ENCODE data around the gene TEKTIP1.
"Not testable (repeated sequence)": the region's sequence is repeated elsewhere in the genome, so short reads cannot be mapped to it uniquely, and the experiment has no call there.

TEKTIP1 gene

GRCh38 chr19:3563709-3564524, 24.9 kb downstream of the TEKTIP1 start:
- Histone ChIP-seq H3K4me3 (ENCODE audit: low read depth in 1 of 2, low read length in 2 of 2) (no peak overlapping the region), H4K20me1 (ENCODE audit: insufficient read depth, low read length) (no peaks in the 10 kb centered on the region), H3K27ac (ENCODE audit: low read length) (no peak overlapping the region), H3K4me2 (ENCODE audit: insufficient read depth, low read length) (no peak overlapping the region), H2AFZ (ENCODE audit: low read depth, low read length) (no peak overlapping the region), H3K9me3 (ENCODE audit: insufficient read depth, low read length, severe bottlenecking) (no peaks in the 10 kb centered on the region), H3K36me3 (ENCODE audit: insufficient read depth, low read length) (no peaks in the 10 kb centered on the region), H3K79me2 (ENCODE audit: insufficient read depth, low read length) (no peaks in the 10 kb centered on the region), H3K4me1 (ENCODE audit: insufficient read depth, low read length) (no peaks in the 10 kb centered on the region), H3K27me3 (ENCODE audit: insufficient read depth, low read length, poor library complexity) (no peaks in the 10 kb centered on the region), H3K9ac (ENCODE audit: low read depth, low read length) (no peak overlapping the region)
- DNase-seq, result no peak
- no peak for TF ChIP-seq CTCF (IDR thresholded peaks at IDR 0.05; ENCODE audit: borderline replicate concordance, extremely low read depth, low read length, poor library complexity, severe bottlenecking)
- no peak for TF ChIP-seq EZH2 (IDR thresholded peaks at IDR 0.05; ENCODE audit: borderline replicate concordance, low read depth, low read length, severe bottlenecking)
- ATAC-seq (ENCODE audit: insufficient read depth, low read depth), result no peak

GRCh38 chr19:3565139-3565538, 26.2 kb downstream of the TEKTIP1 start:
- Histone ChIP-seq H3K79me2 (ENCODE audit: insufficient read depth, low read length) (no peaks in the 10 kb centered on the region), H3K4me2 (ENCODE audit: insufficient read depth, low read length) (no peak overlapping the region), H3K4me3 (ENCODE audit: low read depth in 1 of 2, low read length in 2 of 2) (no peak overlapping the region), H4K20me1 (ENCODE audit: insufficient read depth, low read length) (no peaks in the 10 kb centered on the region), H3K9ac (ENCODE audit: low read depth, low read length) (no peak overlapping the region), H2AFZ (ENCODE audit: low read depth, low read length) (no peak overlapping the region), H3K4me1 (ENCODE audit: insufficient read depth, low read length) (no peaks in the 10 kb centered on the region), H3K36me3 (ENCODE audit: insufficient read depth, low read length) (no peaks in the 10 kb centered on the region), H3K27me3 (ENCODE audit: insufficient read depth, low read length, poor library complexity) (no peaks in the 10 kb centered on the region), H3K27ac (ENCODE audit: low read length) (no peak overlapping the region), H3K9me3 (ENCODE audit: insufficient read depth, low read length, severe bottlenecking) (no peaks in the 10 kb centered on the region)
- ATAC-seq (ENCODE audit: insufficient read depth, low read depth) (no peak), DNase-seq (no peak)
- TF ChIP-seq EZH2 (IDR thresholded peaks at IDR 0.05; ENCODE audit: borderline replicate concordance, low read depth, low read length, severe bottlenecking), result no peak
- TF ChIP-seq CTCF (IDR thresholded peaks at IDR 0.05; ENCODE audit: borderline replicate concordance, extremely low read depth, low read length, poor library complexity, severe bottlenecking), result no peak

DNA sequence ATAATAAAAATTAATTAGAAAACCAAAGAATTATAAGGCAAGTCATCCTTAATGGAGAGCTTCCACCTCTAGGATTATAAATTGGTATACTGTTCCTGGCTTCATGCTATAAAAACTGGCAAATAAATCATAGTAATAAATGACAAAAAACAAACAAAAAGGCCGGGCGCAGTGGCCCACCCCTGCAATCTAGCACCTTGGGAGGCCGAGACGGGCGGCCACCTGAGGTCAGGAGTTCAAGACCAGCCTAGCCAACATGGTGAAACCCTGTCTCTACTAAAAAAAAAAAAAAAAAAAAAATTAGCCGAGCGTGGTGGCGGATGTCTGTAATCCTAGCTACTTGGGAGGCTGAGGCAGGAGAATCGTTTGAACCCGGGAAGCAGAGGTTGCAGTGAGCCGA, 31.1 kb downstream of the TEKTIP1 start:
- not testable (repeated sequence) for H3K27me3 ChIP-seq (ENCODE audit: insufficient read depth, low read length, poor library complexity); H4K20me1 ChIP-seq (ENCODE audit: insufficient read depth, low read length); H2AFZ ChIP-seq (ENCODE audit: low read depth, low read length); DNase-seq; H3K9ac ChIP-seq (ENCODE audit: low read depth, low read length); H3K9me3 ChIP-seq (ENCODE audit: insufficient read depth, low read length, severe bottlenecking); ATAC-seq (ENCODE audit: insufficient read depth, low read depth); H3K4me2 ChIP-seq (ENCODE audit: insufficient read depth, low read length); H3K79me2 ChIP-seq (ENCODE audit: insufficient read depth, low read length); H3K27ac ChIP-seq (ENCODE audit: low read length); H3K4me3 ChIP-seq (ENCODE audit: low read depth in 1 of 2, low read length in 2 of 2)
- peaks cover 11% of the 10 kb centered on the region for H3K36me3 ChIP-seq (ENCODE audit: insufficient read depth, low read length)
- H3K4me1 ChIP-seq (ENCODE audit: insufficient read depth, low read length), result peaks cover 16% of the 10 kb centered on the region

GRCh38 chr19:3570606-3571011, 31.6 kb downstream of the TEKTIP1 start:
- no peaks in the 10 kb centered on the region for H3K27me3 ChIP-seq (ENCODE audit: insufficient read depth, low read length, poor library complexity)
- H3K9ac ChIP-seq (ENCODE audit: low read depth, low read length), result no peak overlapping the region
- no peak for TF ChIP-seq EZH2 (IDR thresholded peaks at IDR 0.05; ENCODE audit: borderline replicate concordance, low read depth, low read length, severe bottlenecking)
- TF ChIP-seq CTCF (IDR thresholded peaks at IDR 0.05; ENCODE audit: borderline replicate concordance, extremely low read depth, low read length, poor library complexity, severe bottlenecking), result no peak
- DNase-seq (no peak), ATAC-seq (ENCODE audit: insufficient read depth, low read depth) (no peak)
- no peak overlapping the region for H2AFZ ChIP-seq (ENCODE audit: low read depth, low read length)
- no peak overlapping the region for H3K4me2 ChIP-seq (ENCODE audit: insufficient read depth, low read length)
- peaks cover 9% of the 10 kb centered on the region for H3K79me2 ChIP-seq (ENCODE audit: insufficient read depth, low read length)
- 0 out of 2 replicates have a peak, but pooled peaks cover 5% of the 10 kb centered on the region for H4K20me1 ChIP-seq (ENCODE audit: insufficient read depth, low read length)
- no peak overlapping the region for H3K27ac ChIP-seq (ENCODE audit: low read length)
- no peaks in the 10 kb centered on the region for H3K9me3 ChIP-seq (ENCODE audit: insufficient read depth, low read length, severe bottlenecking)
- peaks cover 16% of the 10 kb centered on the region for H3K4me1 ChIP-seq (ENCODE audit: insufficient read depth, low read length)
- no peak overlapping the region for H3K4me3 ChIP-seq (ENCODE audit: low read depth in 1 of 2, low read length in 2 of 2)
- H3K36me3 ChIP-seq (ENCODE audit: insufficient read depth, low read length), result peaks cover 16% of the 10 kb centered on the region
